PC-9 (cell line): ENCODE measurements around the gene DGCR6L. TPM values are rescaled to one million over a fixed set of nuclear protein-coding genes. Genes with fewer than 3 reads are reported as not detected.
"Not testable (repeated sequence)": the region's sequence is repeated elsewhere in the genome, so short reads cannot be mapped to it uniquely, and the experiment has no call there.

ENCODE experiments used
- BruUV-seq: library from RNA; stranded (reverse); fragments of 400-500 nt; replicated peaks from 2 replicates; lab custom pipeline; 2021; lab: Mats Ljungman, UMichigan
- CTCF ChIA-PET: fragments of 300-600 bp; sonication (Branson Sonifier 250); formaldehyde crosslinking; loops from one replicate; lab custom pipeline; 2022; ENCODE audit warnings: antibody characterized with exemption; lab: Charles Lee
- POLR2A ChIA-PET: fragments of 300-600 bp; sonication (Branson Sonifier 250); formaldehyde crosslinking; loops from one replicate; lab custom pipeline; 2022; ENCODE audit warnings: antibody characterized with exemption; ENCODE audit not compliant: unreplicated experiment; lab: Charles Lee
- DNase-seq, 2 experiments: peaks; one replicate each; pipeline versions ENCODE4 v3.0.0 to v3.0.0-alpha.2; 2015 to 2022; ENCODE audit warnings: mixed read lengths in 1 of 2
- H2AFZ ChIP-seq: fragments of 200-600 bp; sonication (generic); 2 replicates; pipeline ENCODE4 v1.8.1; 2017; ENCODE audit warnings: antibody characterized with exemption
- H3F3A ChIP-seq: fragments of 200-600 bp; sonication (generic); 2 replicates; pipeline ENCODE4 v1.8.1; 2017; ENCODE audit warnings: antibody characterized with exemption, mild to moderate bottlenecking, low read depth; ENCODE audit not compliant: insufficient read depth
- H3K27ac ChIP-seq: fragments of 200-600 bp; sonication (generic); 2 replicates; pipeline ENCODE4 v1.6.1; 2016; ENCODE audit warnings: mixed run types
- H3K27me3 ChIP-seq: fragments of 200-600 bp; sonication (generic); 2 replicates; pipeline ENCODE4 v1.6.1; 2016; ENCODE audit warnings: low read depth, mixed run types; ENCODE audit not compliant: insufficient read depth
- H3K36me3 ChIP-seq: fragments of 200-600 bp; sonication (generic); 2 replicates; pipeline ENCODE4 v1.6.1; 2016; ENCODE audit warnings: low read depth, mixed run types
- H3K4me1 ChIP-seq: fragments of 200-600 bp; sonication (generic); replicated peaks from 2 replicates; pipeline ENCODE4 v1.6.1; 2016; ENCODE audit warnings: mixed run types; ENCODE audit not compliant: insufficient read depth
- H3K4me2 ChIP-seq: fragments of 200-600 bp; sonication (generic); 2 replicates; pipeline ENCODE4 v1.6.1; 2017; ENCODE audit warnings: mixed run types
- H3K4me3 ChIP-seq: fragments of 200-600 bp; sonication (generic); 2 replicates; pipeline ENCODE4 v1.6.1; 2016; ENCODE audit warnings: mixed run types
- H3K79me2 ChIP-seq: fragments of 200-600 bp; sonication (generic); 2 replicates; pipeline ENCODE4 v1.6.1; 2017; ENCODE audit warnings: low read depth, mixed run types
- H3K9me2 ChIP-seq: fragments of 200-600 bp; sonication (generic); 2 replicates; pipeline ENCODE4 v1.8.1; 2017; ENCODE audit warnings: mild to moderate bottlenecking; ENCODE audit not compliant: insufficient read depth
- H3K9me3 ChIP-seq: fragments of 200-600 bp; sonication (generic); 2 replicates; pipeline ENCODE4 v1.8.1; 2016; ENCODE audit warnings: low read depth; ENCODE audit not compliant: insufficient read depth
- H4K20me1 ChIP-seq: fragments of 200-600 bp; sonication (generic); 2 replicates; pipeline ENCODE4 v1.8.1; 2017; ENCODE audit not compliant: insufficient read depth
- CTCF ChIP-seq: fragments of 200-600 bp; sonication (generic); conservative IDR thresholded peaks from 2 replicates; pipeline ENCODE4 v1.6.1; 2017; ENCODE audit warnings: mixed run types, antibody characterized with exemption, mild to moderate bottlenecking, moderate library complexity
- EZH2 ChIP-seq: fragments of 200-600 bp; sonication (generic); IDR thresholded peaks from 2 replicates; pipeline ENCODE4 v1.8.0; 2017; ENCODE audit warnings: antibody characterized with exemption, low read depth
- intact Hi-C: fragments of 100-400 bp; cut with micrococcal nuclease; formaldehyde crosslinking; loops from one replicate; pipeline ENCODE4 v1.10.0; 2022; ENCODE audit not compliant: unreplicated experiment
- total RNA-seq: library from RNA; stranded (reverse); gene quantifications from 2 replicates; pipeline ENCODE4 v1.2.3, GENCODE V29; 2021

Gene DGCR6L
- total RNA-seq, 1 experiment from 2014 or later, result 37.6 TPM

GRCh38 chr22:20271114-20271994, 48.5 kb downstream of the DGCR6L start:
- H3K9me2 ChIP-seq, result no peaks in the 10 kb centered on the region
- no peaks in the 10 kb centered on the region for H3K36me3 ChIP-seq
- no peaks in the 10 kb centered on the region for H3K79me2 ChIP-seq
- H3K27me3 ChIP-seq, result no peaks in the 10 kb centered on the region
- H2AFZ ChIP-seq, result no peak overlapping the region
- POLR2A ChIA-PET, result interaction anchor here (0.7 kb wide), 1 partner anchor 1304 kb away, joined by 23 read pairs; no protein-coding TSS in a partner anchor
- no peaks in the 10 kb centered on the region for H3K9me3 ChIP-seq
- H3K4me1 ChIP-seq, result no peaks in the 10 kb centered on the region
- no peak overlapping the region for H3K27ac ChIP-seq
- no peak overlapping the region for H3K4me2 ChIP-seq
- BruUV-seq, result no TSS peak
- H3F3A ChIP-seq, result no peaks in the 10 kb centered on the region
- DNase-seq, result no peak
- no peak for TF ChIP-seq EZH2
- TF ChIP-seq CTCF, result no peak
- no peak overlapping the region for H3K4me3 ChIP-seq
- CTCF ChIA-PET, result no interaction called here
- intact Hi-C loops, result no loop called here
- no peaks in the 10 kb centered on the region for H4K20me1 ChIP-seq

DNA sequence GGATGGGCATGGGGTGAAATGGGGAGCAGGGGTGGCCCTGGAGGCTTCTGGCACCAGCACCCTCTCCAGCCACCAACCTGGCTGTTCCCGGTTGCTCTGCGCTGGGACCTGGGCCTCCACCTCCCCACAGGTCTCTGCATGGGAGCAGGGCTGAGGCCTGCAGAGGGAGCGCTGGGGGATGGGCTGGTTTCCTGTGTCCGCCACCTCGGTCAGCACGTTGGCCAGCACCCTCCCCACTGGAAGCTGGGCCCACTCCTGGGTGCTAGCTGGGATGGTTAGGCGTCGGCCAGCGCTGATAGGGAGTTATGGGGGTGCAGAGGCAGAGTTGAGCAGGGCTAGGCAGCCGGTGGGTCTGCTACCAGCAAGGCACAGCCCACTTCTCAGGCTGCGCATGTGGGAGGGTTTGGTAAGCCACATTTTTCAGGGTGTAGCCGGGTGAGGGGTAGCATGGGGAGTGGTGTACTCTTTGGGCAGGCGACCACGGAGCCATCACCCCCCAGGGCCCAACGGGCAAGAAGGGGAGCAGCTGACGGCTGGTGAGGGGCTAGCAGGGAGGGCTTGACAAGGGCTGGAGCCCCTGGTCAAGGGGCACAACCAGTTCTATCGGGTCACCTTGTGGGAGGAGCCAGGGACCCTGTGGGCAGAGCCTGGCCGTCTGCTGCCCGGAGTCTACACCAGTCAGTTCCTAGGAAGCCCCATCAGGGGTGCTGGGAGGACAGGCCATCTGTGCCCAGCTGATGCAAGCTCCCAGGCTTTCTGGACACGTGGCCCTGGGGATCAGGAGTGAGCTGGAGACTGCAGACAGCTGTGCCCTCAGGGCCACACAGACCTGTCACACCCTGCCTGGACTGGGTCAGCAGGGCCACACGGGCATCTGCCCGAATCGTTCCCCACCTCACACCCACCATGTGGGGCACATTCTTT, 49.4 kb downstream of the DGCR6L start:
- H3K27me3 ChIP-seq, H3K9me2 ChIP-seq, BruUV-seq, H3K4me3 ChIP-seq, H3K27ac ChIP-seq, H3K4me1 ChIP-seq, H3K79me2 ChIP-seq, H3F3A ChIP-seq, H2AFZ ChIP-seq, H3K36me3 ChIP-seq, H3K4me2 ChIP-seq, H3K9me3 ChIP-seq, intact Hi-C loops, H4K20me1 ChIP-seq: not testable (repeated sequence)
- ChIA-PET CTCF (interaction anchor here (0.6 kb wide), 1 partner anchor 308 kb away, joined by 9 read pairs; no protein-coding TSS in a partner anchor), POLR2A (interaction anchor here (0.7 kb wide), 1 partner anchor 1303 kb away, joined by 23 read pairs; no protein-coding TSS in a partner anchor)
- DNase-seq, result peak; percentile 18 to 36

- H3K4me1 ChIP-seq, H3K79me2 ChIP-seq, H3K27me3 ChIP-seq, H3K9me3 ChIP-seq, H3K4me3 ChIP-seq, H3K9me2 ChIP-seq, DNase-seq, H3K27ac ChIP-seq, intact Hi-C loops, POLR2A ChIA-PET, H2AFZ ChIP-seq, H3K4me2 ChIP-seq, H3K36me3 ChIP-seq, H4K20me1 ChIP-seq, BruUV-seq, H3F3A ChIP-seq: not testable (repeated sequence)
- CTCF ChIA-PET, result interaction anchor here (0.6 kb wide), 1 partner anchor 307 kb away, joined by 9 read pairs; no protein-coding TSS in a partner anchor
These were observed 50.2 kb downstream of the DGCR6L start for GRCh38 chr22:20269673-20270072.

GRCh38 chr22:20269201-20269600, 50.7 kb downstream of the DGCR6L start:
- H3K4me2 ChIP-seq, H3K4me1 ChIP-seq, H4K20me1 ChIP-seq, H2AFZ ChIP-seq, intact Hi-C loops, CTCF ChIA-PET, H3K9me3 ChIP-seq, POLR2A ChIA-PET, H3K27ac ChIP-seq, H3F3A ChIP-seq, BruUV-seq, H3K36me3 ChIP-seq, H3K9me2 ChIP-seq, DNase-seq, H3K27me3 ChIP-seq, H3K79me2 ChIP-seq, H3K4me3 ChIP-seq: not testable (repeated sequence)
